Activated CD4-positive, alpha-beta T cell treated with anti-CD3 and anti-CD28 coated beads, Interleukin-2, amount 50 U/mL, for 4 hours (primary cell): ENCODE results near the gene SAG.
"Not testable (repeated sequence)": the region's sequence is repeated elsewhere in the genome, so short reads cannot be mapped to it uniquely, and the experiment has no call there.

Source experiments
- DNase-seq, 2 experiments: peaks; one replicate each; pipeline ENCODE4 v3.0.0-alpha.2; 2020

The SAG gene

DNA sequence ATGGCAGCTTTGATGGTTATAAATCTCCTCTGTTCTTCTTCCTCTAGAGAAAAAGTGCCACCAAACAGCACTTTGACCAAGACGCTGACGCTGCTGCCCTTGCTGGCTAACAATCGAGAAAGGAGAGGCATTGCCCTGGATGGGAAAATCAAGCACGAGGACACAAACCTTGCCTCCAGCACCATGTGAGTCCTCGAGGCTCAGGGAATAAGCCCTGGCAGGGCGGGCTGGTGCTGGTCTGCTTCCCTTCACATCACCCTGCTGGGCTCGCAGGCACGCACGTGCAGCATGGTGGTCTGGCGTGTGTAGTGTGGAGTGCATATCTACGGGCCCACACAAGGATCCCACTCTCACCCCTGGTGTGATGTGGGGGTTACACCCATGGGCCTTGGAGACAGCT lies 27.3 kb downstream of the SAG start:
- DNase-seq, result no peak

DNA sequence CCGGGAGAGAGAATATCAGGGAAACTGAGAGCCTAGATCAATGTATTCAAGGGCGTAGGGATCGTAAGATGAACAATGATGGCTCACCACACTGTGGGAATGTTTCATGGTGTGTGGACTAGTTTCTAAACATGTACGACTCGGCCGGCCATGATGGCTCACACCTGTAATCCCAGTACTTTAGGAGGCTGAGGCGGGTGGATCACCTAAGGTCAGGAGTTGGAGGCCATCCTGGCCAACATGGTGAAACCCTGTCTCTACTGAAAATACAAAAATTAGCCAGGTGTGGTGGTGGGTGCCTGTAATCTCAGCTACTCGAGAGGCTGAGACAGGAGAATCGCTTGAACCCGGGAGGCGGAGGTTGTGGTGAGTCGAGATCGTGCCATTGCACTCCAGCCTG lies 28.5 kb downstream of the SAG start:
- DNase-seq, result not testable (repeated sequence)

DNA sequence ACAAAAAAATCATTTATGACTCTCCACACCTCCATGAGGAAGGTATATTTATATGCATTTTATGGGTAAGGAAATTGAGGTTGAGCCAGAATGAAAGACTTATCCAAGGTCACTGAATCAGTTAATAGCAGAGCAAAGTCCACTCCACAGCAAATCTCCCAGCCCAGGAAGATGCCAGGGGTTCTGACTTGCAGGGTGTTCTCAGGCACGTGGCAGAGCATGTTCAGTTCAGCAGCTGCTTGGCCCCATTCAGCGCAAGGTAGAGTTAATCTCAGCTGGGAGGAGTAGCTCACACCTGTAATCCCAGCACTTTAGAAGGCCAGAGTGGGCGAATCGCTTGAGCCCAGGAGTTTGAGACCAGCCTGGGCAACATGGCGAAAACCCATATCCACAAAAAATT lies 28.9 kb downstream of the SAG start:
- DNase-seq, result no peak

DNA sequence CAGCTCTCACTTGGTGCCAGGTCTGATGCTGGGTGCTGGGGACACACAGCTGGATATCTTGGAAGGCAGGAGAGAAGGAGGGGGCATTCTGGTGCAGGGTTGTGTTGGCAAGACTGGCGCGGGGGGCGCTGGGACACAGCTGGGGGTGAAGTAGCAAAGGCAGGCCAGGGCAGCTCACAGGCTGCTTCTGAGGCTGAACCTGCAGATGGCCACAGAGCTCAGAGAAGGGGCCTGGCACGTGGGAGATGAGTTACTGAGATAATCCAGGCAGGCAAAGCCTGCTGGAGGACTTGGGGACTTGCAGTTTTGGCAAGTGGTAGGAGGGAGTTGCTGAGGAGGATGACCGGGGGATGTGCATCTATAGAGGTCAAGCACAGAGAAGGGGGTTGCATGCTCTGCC lies 30.4 kb downstream of the SAG start:
- no peak for DNase-seq

DNA sequence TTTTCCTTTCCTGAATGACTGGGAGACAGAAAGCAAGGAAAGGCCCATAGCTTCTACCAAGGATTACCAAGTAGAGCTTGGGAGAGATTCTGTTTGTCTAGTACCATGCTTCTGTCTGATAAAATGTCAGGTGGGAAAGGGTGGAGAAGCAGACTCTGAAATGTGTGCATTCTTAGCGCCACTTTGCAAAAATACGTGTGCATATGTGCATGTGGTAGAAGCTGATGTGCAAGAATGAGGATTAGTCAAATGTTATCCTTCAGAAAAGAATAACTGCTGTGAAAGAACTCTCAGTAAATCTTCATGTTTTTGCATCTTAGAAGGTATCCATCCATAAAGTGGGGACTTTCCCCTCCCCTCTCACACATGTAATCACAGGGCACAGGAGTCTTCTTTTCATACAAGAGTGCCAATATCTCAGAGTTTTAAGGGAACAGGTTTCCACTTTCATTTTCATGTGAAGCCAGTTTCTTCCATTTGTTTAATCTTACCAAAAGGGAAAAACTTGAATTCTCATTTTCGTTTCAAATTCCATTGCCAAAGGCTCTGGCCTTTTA lies 31.3 kb downstream of the SAG start:
- no peak for DNase-seq

DNA sequence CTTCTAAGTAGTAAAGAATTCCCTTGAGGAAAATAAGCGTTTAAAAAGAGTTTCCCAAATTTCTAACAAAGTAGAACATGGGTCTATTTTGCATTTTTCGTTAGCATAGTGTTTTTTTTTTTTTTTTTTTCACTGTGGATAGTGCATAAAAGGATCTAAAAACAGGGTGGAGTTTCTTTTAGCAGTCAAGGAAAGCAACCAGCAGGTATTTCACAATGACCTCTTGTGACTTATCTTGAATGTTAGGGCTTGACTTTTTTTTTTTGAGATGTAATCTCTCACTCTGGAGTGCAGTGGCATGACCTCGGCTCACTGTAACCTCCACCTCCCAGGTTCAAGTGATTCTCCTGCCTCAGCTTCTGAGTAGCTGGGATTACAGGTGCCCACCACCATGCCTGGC lies 31.8 kb downstream of the SAG start:
- no peak for DNase-seq

DNA sequence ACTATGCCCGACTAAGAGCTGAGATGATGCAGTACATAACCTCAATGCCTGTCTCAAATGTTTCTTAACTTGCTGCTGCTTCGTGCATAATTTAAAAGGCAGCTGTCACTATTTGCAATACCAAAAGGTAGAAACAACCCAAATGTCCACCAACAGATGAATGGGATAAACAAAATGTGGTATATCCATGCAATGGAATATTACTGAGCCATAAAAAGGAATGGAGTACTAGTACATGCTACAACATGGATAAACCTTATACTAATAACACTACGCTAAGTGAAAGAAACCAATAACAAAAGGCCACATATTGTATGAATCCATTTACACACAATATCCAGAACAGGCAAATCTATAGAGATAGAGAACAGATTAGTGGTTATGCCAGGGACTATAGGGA lies 33.7 kb downstream of the SAG start:
- DNase-seq, result no peak

DNA sequence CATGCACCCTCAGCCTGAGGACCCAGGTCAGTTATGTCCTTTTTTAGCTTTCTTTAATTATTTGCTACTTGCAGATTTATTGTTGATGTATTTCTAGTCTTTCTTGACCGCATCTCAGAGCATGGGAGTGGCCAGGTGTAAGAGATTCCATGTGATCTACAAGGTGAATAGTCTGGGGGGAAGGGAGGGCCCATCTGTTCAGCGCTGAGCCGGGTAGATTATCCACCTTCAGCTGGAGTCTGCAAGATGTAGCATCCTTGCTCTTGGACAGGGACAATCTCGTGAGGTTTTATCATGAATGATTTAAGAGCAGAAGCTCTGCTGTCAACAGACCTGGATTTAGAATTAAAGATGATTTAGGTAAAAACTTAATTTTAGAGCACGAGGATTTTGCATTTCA lies 34.7 kb downstream of the SAG start:
- DNase-seq, result no peak

DNA sequence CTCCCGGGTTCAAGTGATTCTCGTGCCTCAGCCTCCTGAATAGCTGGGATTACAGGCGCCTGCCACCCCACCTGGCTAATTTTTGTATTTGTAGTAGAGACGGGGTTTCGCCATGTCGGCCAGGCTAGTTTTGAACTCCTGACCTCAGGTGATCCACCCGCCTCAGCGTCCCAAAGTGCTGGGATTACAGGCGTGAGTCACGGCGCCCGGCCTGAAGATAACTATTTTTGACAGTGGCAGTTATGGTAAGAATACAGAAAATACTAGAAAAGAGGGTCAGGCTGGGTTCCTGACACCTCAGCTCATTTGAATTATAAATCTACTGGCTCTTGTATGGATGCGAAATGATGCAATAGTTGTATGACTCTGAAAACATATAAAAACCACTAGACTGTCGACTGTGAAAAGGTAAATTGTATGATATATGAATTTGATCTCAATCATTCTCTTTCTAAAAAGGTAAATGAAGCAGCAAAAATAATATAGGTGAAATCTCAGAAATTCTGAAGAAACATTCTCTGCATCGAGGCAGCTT lies 35.6 kb downstream of the SAG start:
- DNase-seq, result no peak

DNA sequence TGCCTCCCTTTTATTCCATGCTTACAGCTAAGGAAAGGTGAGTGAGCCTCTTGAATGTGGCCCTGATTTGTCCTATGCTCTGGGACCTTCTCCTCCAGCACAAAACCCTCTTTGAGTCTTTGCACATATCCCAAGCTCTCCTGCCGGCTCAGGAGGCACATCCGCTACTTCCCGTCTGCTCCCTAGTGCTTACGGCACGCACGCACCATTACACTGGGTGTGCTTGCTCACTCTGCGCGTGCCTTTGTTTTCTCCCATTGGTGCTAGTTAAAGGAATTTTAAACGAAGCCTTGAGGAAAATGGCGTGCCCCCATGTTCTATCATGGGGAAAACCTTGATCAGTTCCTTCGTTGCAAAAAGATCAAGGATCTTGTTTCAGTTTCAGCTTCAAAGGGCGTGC lies 38.8 kb downstream of the SAG start:
- DNase-seq, result no peak

DNA sequence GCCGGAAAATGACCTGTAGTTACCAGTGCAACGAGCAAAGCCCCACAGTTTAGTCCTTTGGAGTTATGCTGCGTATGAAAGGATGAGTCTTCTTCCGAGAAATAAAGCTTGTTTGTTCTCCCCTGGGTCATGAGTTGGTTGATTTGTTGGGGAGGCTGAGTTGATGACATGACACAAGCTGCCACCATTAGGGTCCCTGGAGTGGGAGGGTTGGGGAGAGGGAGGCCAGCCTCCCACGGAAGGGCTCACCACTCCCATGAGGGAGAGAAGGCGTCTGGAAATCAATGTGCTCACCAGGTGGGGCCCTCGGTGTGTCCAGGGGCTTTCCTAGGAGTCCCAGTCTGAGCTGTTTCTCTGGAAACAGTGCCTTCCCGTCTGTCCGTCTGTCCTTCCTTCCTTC lies 39.3 kb downstream of the SAG start:
- no peak for DNase-seq

DNA sequence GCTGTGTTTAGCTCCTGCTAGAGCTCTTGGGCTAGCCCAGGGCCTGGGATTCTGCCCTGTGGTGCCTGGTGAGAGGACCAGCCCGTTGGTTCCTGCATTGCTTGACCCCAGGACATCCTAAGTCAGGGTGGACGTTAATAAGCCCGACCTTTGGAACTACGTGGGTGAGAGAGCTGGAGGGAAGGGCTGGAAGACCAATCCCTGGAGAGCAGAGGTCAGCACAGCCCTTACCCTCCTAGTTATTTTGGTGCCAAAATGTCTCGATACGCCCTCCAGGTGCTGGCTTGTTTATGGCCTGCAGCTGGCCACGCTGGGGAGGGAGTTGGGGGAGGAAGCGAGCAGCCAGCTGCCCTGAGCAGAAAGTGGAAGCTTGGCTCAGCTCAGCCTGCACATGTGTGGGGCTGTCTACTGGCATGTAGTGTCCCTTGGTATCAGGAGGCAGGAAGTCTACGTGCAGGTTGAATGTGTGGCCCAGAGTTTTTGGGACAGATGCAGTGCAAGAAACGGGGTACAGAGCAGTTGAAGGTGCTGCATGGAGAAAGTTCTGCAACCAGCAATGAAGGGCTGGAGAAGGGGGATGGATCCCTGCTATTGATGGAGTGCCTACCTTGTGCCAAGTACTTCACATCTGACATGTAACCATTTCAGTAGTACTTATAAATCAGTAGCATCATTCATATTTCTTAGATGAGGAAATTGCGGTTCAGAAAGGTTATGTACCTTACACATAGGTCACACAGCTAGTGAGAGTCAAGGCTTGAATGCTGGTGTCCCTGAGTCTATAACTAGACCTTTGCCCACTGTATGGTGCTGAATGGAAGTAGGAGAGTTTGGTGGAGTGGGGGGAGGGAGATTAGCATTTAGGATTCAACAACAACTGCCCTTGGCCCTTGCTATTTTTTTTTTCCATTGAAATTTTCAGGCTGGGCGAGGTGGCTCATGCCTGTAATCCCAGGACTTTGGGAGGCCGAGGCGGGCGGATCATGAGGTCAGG lies 41.7 kb downstream of the SAG start:
- DNase-seq, result no peak

DNA sequence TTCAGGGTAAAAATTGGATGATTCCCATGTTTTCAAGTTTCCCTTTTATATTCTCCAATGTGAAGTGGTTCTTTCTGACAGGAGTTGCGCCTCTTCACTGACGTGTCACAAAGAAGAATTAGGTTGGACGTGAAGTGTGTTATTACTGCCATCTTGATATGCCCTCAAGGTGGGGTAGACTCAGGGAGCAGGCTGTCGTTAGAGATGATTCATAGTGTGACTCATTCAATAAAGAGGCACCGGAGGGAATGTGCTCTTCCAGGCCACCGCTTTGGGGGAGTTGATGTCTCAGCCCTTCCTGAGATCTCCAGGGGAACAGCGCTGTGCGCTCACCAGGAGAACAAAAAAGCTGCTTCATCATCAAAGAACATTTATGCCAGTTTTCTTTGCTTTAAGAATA lies 43.1 kb downstream of the SAG start:
- DNase-seq, result peak; percentile 30 to 31

DNA sequence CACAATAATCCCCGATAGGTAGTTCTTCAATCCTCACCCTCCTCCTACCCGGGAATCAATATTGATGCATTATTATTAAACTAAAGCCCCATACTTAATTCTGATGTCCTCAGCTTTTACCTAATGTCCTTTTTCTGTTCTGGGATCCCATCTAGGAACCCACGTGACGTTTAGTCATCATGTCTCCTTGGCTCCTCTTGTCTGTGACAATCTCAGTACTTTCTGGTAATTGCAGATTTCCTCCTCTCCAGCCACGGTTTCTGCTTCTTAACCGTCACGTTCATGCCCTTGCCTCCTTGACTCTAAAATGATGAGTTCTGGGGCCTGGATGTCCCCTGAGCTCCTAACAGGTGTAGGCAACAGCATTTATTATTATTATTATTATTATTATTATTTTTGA lies 43.8 kb downstream of the SAG start:
- DNase-seq, result no peak

DNA sequence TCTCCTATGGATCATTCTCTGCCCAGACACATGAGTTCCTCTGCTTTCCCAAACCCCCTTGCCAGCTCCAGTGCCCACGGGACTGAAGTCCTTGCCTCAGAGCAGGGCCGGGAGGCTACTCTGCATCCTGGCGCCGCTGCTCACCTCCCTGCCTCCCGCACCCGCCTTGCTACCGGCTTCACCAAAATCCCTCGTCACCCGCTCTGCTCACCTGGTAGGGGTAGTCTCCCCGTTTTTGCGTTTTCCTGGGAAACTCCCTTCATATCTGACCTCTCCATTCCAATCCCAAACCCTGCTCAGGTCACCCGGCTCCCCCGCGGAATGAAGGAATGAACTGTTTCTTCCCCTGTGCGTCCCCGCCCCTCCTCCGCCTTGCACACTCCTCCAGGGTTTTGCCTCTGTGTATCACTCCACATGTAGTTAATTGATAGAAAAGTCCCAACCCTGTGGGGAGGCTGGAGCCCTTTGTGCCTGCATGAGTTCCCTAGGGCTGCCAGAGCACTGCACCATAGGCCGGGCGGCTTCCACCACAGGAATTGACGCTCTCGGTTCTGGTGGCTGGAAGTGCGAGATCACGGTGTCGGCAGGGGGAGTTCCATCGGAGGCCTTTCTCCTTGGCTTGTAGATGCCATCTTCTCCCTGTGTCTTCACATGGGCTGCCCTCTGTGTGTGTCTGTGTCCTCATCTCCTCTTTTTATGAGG lies 44.7 kb downstream of the SAG start:
- no peak for DNase-seq

DNA sequence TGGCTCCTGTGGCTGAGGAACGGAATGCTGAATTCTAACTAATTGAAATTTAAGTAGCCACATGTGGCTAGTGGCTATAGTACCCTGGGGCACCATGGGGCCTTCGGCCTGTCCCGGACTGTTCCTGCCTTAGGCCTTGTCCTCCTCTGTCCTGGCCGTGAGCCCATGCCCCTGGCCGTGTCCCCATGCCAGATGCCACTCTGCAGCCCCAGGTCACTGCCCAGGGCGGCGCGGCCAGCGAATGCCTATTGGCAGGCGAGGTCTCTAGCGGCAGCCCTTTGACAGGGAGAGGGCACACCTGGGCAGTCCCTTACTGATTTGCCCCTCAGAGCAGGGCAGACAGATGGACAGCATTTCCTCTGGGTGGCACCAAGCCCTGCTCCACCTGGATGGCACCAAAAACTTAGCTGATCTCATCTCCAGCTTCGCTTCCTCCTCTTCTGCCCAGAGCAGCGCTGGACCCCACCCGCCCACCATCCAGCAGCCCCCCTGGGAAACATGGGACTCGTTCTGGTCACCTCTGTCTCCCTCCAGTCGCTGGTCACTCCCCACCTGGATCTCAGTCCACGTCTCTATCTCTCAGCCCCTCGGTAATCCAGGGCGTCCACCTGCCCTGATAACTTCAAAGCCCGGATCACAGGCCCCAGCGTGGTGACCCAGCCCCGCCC lies 45.6 kb downstream of the SAG start:
- DNase-seq, result no peak

DNA sequence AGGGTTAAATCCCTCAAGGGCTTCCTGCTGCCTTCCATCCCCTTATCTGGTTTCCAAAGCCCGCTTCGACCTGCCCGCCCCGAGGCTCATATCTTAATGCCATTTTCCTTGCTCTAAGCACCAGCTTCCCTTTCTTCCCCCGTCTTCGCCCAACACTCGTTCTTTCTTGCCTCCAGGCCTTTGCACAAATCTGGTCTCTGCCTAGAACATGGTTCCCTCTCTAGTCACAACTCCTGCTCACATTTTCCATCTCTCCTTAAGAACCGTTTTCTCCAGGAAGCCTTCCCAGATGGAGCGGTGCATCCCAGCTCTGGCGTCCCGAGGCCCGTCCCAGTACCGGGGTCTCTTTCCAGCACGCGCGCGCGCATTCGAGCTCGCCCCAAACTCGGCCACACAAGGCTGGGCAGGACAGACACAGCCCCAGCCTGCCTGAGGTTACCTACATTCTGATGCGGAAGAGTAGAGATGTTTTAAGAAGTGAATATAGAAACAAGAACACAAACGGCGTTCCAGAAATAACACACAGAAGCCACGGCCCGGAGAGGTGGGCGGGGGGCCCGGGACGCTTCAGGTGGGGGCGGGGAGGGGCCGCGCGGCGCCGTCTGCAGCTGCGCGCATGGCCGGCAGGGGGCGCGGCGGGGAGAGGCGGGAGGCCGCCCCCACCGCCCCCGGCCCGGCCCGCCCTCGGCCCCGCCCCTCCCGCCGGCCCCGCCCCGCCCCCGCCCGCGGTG lies 46.3 kb downstream of the SAG start, which contains the start of gene DGKD:
TSS of gene DGKD (plus strand) at position 726 of the 731 bp plus-strand sequence. CDS start 25 bp downstream, outside the sequence.
- DNase-seq, result peak; percentile 62 to 69

DNA sequence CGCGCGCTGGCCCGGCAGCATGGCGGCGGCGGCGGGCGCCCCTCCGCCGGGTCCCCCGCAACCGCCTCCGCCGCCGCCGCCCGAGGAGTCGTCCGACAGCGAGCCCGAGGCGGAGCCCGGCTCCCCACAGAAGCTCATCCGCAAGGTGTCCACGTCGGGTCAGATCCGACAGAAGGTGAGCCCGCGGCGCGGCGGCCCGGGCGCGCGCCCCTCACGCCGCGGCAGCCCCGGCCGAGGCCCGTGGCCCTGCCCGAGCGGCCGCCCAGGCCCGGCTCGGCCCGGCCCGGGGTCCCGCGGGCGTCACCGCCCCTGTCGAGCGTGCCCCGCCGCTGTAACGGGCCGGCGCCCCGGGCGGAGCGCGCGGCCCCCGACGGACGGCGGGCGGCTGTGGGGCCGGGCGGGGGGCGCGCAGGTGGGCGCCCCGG lies 46.9 kb downstream of the SAG start:
- no peak for DNase-seq

DNA sequence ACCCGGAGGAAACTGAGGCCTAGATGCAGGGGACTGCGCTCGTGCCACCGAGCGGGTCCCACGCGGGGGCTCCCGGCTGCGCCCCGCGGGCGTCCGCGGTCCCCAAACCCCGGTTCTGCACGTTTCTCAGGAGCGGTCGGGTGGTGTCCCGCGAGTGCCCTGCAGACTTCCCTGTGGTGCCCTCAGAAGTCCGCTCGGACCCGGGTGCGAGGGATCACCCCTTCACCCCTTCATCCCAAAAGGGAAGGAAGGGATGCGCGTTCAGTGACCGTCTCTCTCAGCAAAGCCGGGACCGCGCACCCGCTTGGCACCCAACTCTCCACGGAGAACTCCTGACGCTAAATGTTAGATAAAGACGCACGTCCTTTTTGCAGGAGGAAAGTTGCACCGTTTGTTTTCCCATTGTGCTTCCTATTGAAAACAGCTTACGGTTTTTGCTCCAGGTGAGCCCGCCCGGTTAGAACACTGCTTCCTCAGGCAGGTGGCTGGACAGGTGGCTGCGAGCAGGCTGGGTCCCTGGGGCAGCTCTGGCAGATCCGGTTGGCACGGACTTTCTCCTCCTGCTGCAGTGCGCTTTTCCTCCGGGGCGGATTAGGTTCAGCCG lies 47.5 kb downstream of the SAG start:
- no peak for DNase-seq

DNA sequence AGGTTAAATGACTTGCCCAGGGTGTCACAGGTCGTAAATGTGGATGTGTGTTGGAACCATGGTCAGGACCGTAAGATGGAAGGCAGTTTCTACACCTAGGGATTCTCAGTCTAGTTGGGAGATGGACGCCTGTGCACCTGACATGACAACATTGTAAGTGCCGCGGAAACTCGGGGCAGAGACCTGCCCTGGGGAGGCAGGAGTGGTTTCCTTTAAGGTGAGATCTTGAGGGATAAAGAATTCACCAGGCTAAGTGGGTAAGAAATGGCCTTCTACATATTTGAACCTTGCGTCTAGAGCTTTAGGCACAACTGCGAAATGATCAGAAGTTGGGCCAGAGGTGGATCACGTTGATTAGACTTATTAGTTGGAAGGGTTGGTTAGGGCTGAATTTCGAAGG lies 48.3 kb downstream of the SAG start:
- no peak for DNase-seq

DNA sequence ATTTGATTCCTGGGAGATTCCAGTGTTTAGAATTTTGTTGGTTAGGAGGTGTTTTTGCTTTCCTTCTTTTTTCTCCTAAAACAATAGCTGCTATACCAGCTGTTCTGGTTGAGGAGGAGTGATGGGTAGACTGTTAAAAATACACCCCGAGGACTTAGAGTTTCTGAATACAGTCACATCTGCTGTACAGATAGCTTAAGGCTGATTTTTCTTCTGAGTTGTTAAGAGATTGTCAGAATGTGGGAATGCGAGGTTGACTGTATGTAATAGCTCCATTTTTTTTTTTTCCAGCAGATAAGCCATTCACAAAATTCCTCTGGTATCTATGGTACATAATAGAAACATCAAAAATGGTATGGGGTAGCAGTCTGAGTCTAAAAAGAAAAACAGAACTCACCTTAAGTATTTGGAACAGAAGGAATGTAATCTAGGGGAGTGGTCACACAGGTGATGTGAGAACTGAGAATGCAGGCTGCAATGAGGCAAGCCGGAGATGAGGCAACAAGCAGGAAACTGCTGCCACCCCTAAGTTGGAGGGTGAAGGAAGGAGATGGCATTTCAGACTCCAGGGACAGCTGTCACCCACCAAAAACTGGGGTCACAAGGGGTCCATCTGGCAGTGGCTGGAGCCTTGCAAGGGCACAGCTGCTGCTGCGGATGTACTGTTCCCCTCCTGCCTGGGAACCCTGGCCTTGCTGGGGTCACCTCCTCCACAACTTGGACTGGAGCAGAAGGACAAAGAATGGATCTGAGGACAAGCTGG lies 49.1 kb downstream of the SAG start:
- DNase-seq, result no peak
